H9 (cell line): ENCODE data around the gene ZC3H8. TPM values are rescaled to one million over a fixed set of nuclear protein-coding genes. Genes with fewer than 3 reads are reported as not detected.

Experiments used
- DNase-seq: peaks from one replicate; pipeline ENCODE4 v3.0.0-alpha.2; 2017
- H2AFZ ChIP-seq: one replicate; pipeline ENCODE4 v1.6.1; 2013; ENCODE audit warnings: mild to moderate bottlenecking, low read length, control low read depth, moderate library complexity
- H2AK5ac ChIP-seq: 2 replicates; pipeline ENCODE4 v1.6.1; 2013; ENCODE audit warnings: low read length, control low read depth, mixed read lengths; ENCODE audit not compliant: insufficient read length
- H2BK120ac ChIP-seq: one replicate; pipeline ENCODE4 v1.6.1; 2013; ENCODE audit warnings: low read depth, mild to moderate bottlenecking, low read length, control low read depth, inconsistent platforms; ENCODE audit not compliant: poor library complexity, severe bottlenecking
- H2BK12ac ChIP-seq: 2 replicates; pipeline ENCODE4 v1.6.1; 2013; ENCODE audit warnings: low read length, control low read depth, mixed read lengths, low read depth; ENCODE audit not compliant: insufficient read length
- H2BK15ac ChIP-seq: 2 replicates; pipeline ENCODE4 v1.6.1; 2013; ENCODE audit warnings: low read depth, low read length, control low read depth
- H2BK20ac ChIP-seq: one replicate; pipeline ENCODE4 v1.6.1; 2013; ENCODE audit warnings: low read depth, mild to moderate bottlenecking, low read length, control low read depth, inconsistent platforms; ENCODE audit not compliant: poor library complexity, severe bottlenecking
- H2BK5ac ChIP-seq: 2 replicates; pipeline ENCODE4 v1.6.1; 2013; ENCODE audit warnings: low read length, control low read depth, mixed read lengths; ENCODE audit not compliant: insufficient read length
- H3K14ac ChIP-seq: 2 replicates; pipeline ENCODE4 v1.6.1; 2013; ENCODE audit warnings: low read length, control low read depth; ENCODE audit not compliant: insufficient read depth
- H3K18ac ChIP-seq: 2 replicates; pipeline ENCODE4 v1.6.1; 2013; ENCODE audit warnings: low read depth, mild to moderate bottlenecking, mixed read lengths, low read length, control low read depth; ENCODE audit not compliant: insufficient read length
- H3K23ac ChIP-seq: 2 replicates; pipeline ENCODE4 v1.6.1; 2013; ENCODE audit warnings: low read length, control low read depth, mixed read lengths, low read depth; ENCODE audit not compliant: insufficient read length
- H3K23me2 ChIP-seq: 2 replicates; pipeline ENCODE4 v1.6.1; 2013; ENCODE audit warnings: low read depth, mild to moderate bottlenecking, mixed read lengths, low read length, control low read depth; ENCODE audit not compliant: insufficient read length, poor library complexity, severe bottlenecking
- H3K27ac ChIP-seq: 2 replicates; pipeline ENCODE4 v1.5.1; 2013; ENCODE audit warnings: low read length, control low read depth, mixed read lengths, low read depth; ENCODE audit not compliant: insufficient read length
- H3K27me3 ChIP-seq: 2 replicates; pipeline ENCODE4 v1.6.1; 2013; ENCODE audit warnings: low read length, control low read depth, inconsistent platforms; ENCODE audit not compliant: insufficient read depth
- H3K4ac ChIP-seq: 2 replicates; pipeline ENCODE4 v1.6.1; 2013; ENCODE audit warnings: low read depth, mild to moderate bottlenecking, control low read depth, inconsistent platforms, low read length, moderate library complexity
- H3K4me1 ChIP-seq: 2 replicates; pipeline ENCODE4 v1.6.1; 2013; ENCODE audit warnings: low read length, control low read depth, inconsistent platforms; ENCODE audit not compliant: insufficient read depth
- H3K4me2 ChIP-seq: 2 replicates; pipeline ENCODE4 v1.6.1; 2013; ENCODE audit warnings: low read length, control low read depth, mixed read lengths; ENCODE audit not compliant: insufficient read length, insufficient read depth
- H3K56ac ChIP-seq: 2 replicates; pipeline ENCODE4 v1.6.1; 2013; ENCODE audit warnings: low read depth, mild to moderate bottlenecking, mixed read lengths, low read length, control low read depth; ENCODE audit not compliant: insufficient read length
- H3K79me1 ChIP-seq: 2 replicates; pipeline ENCODE4 v1.6.1; 2013; ENCODE audit warnings: low read depth, mild to moderate bottlenecking, moderate library complexity, low read length, control low read depth, inconsistent platforms; ENCODE audit not compliant: insufficient read depth, poor library complexity, severe bottlenecking
- H3K79me2 ChIP-seq: 2 replicates; pipeline ENCODE4 v1.6.1; 2013; ENCODE audit warnings: low read length, control low read depth, inconsistent platforms; ENCODE audit not compliant: insufficient read depth
- H3K9ac ChIP-seq: 2 replicates; pipeline ENCODE4 v1.6.1; 2013; ENCODE audit warnings: low read length, control low read depth, mixed read lengths; ENCODE audit not compliant: insufficient read length; ENCODE audit errors: extremely low read depth
- H3K9me3 ChIP-seq: one replicate; pipeline ENCODE4 v1.6.1; 2013; ENCODE audit warnings: low read depth, low read length, inconsistent platforms; ENCODE audit not compliant: control insufficient read depth
- H3T11ph ChIP-seq: one replicate; pipeline ENCODE4 v1.6.1; 2013; ENCODE audit warnings: mild to moderate bottlenecking, low read length, control low read depth, inconsistent platforms
- H4K20me1 ChIP-seq: one replicate; pipeline ENCODE4 v1.6.1; 2013; ENCODE audit not compliant: control insufficient read depth, insufficient read length, insufficient read depth
- H4K5ac ChIP-seq: 2 replicates; pipeline ENCODE4 v1.6.1; 2013; ENCODE audit warnings: low read depth, mild to moderate bottlenecking, mixed read lengths, low read length, control low read depth; ENCODE audit not compliant: insufficient read length
- H4K8ac ChIP-seq: replicated peaks from 2 replicates; pipeline ENCODE4 v1.6.1; 2013; ENCODE audit warnings: low read length, control low read depth, mixed read lengths, low read depth; ENCODE audit not compliant: insufficient read length
- H4K91ac ChIP-seq: 2 replicates; pipeline ENCODE4 v1.6.1; 2013; ENCODE audit warnings: low read depth, mild to moderate bottlenecking, moderate library complexity, mixed read lengths, low read length, control low read depth; ENCODE audit not compliant: insufficient read length
- H3K27ac Mint-ChIP-seq, 3 experiments: 2 replicates in 2 of 3; 3 replicates in 1 of 3; pipeline ENCODE4 v1.8.0; 2020 to 2021; ENCODE audit warnings: mixed read lengths in 3 of 3, mild to moderate bottlenecking in 1 of 3, moderate library complexity in 1 of 3
- H3K27me3 Mint-ChIP-seq: 2 replicates; pipeline ENCODE4 v1.8.0; 2021; ENCODE audit warnings: low read depth, mild to moderate bottlenecking, moderate library complexity, mixed read lengths
- H3K36me3 Mint-ChIP-seq, 3 experiments: 2 replicates in 2 of 3; 3 replicates in 1 of 3; pipeline ENCODE4 v1.8.0; 2020 to 2021; ENCODE audit warnings: low read depth in 3 of 3, mixed read lengths in 3 of 3; ENCODE audit not compliant: insufficient read depth in 1 of 3
- H3K4me1 Mint-ChIP-seq, 2 experiments: 2 replicates each; pipeline ENCODE4 v1.8.0; 2020; ENCODE audit warnings: mixed read lengths in 2 of 2
- H3K4me3 Mint-ChIP-seq, 2 experiments: 2 replicates in 1 of 2; 3 replicates in 1 of 2; pipeline ENCODE4 v1.8.0; 2020 to 2021; ENCODE audit warnings: mild to moderate bottlenecking in 2 of 2, mixed read lengths in 2 of 2, moderate library complexity in 1 of 2
- H3K9me3 Mint-ChIP-seq, 2 experiments: 2 replicates in 1 of 2; 3 replicates in 1 of 2; pipeline ENCODE4 v1.8.0; 2020; ENCODE audit warnings: mild to moderate bottlenecking in 2 of 2, mixed read lengths in 2 of 2, moderate library complexity in 1 of 2
- CTCF ChIP-seq: fragments of 200-600 bp; sonication (generic); conservative IDR thresholded peaks from 3 replicates; pipeline ENCODE4 v1.8.0; 2021; ENCODE audit warnings: antibody characterized with exemption, mild to moderate bottlenecking
- WGBS: extraction: QIAGEN DNeasy Blood & Tissue Kit; methylation state at CpG from one replicate; pipeline ENCODE4 v1.1.7; 2013; ENCODE audit warnings: missing lambda C conversion rate, low lambda C conversion rate, mixed read lengths; ENCODE audit not compliant: insufficient read length; ENCODE audit errors: extremely low coverage; 5-methylcytosine and 5-hydroxymethylcytosine counted together
- total RNA-seq: library from RNA; stranded (reverse); gene quantifications from 2 replicates; pipeline ENCODE4 v1.2.1, GENCODE V29; 2021

The ZC3H8 gene
- total RNA-seq, 1 experiment from 2014 or later: 6.9 TPM

DNA sequence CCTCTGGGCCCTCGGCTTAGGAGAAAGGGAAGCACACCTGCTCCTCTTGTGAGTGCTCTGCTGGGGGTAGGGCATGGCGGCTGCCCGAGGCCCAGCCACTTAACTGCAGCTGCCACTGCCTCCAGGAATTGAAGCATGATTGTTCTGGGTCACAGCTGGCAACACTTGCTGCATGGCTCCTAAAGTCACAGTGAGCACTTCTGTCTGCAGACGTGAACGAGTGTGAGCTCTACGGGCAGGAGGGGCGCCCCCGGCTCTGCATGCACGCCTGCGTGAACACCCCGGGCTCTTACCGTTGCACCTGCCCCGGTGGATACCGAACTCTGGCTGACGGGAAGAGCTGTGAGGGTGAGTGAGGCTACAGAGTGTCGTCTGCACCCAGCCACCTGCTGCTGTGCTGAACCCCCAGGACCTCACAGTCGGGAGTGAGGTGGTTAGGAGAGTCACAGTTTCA is 72.2 kb downstream of the ZC3H8 start:
- no peak overlapping the region for H3K4me2 ChIP-seq
- H3K79me2 ChIP-seq: no peaks in the 10 kb centered on the region
- H2BK5ac ChIP-seq: no peak overlapping the region
- no peak overlapping the region for H2BK15ac ChIP-seq
- Mint-ChIP-seq H3K4me3 (no peak overlapping the region), H3K9me3 (peaks cover 7 to 18% of the 10 kb centered on the region in 2 experiments), H3K36me3 (peaks cover 0 to 6% (median 0%) of the 10 kb centered on the region in 3 experiments; a peak in 4 of 7 replicates), H3K27ac (no peak overlapping the region), H3K4me1 (no peaks in the 10 kb centered on the region), H3K27me3 (peaks cover 25% of the 10 kb centered on the region)
- no peak overlapping the region for H4K5ac ChIP-seq
- no peak overlapping the region for H3K18ac ChIP-seq
- DNase-seq: no peak
- no peaks in the 10 kb centered on the region for H3K9me3 ChIP-seq
- no peak overlapping the region for H2AFZ ChIP-seq
- no peaks in the 10 kb centered on the region for H4K20me1 ChIP-seq
- no CpG with 5 or more reads among the region's 17 CpGs for WGBS
- no peak overlapping the region for H3K23ac ChIP-seq
- H2BK20ac ChIP-seq: no peak overlapping the region
- H4K8ac ChIP-seq: no peak overlapping the region
- no peak overlapping the region for H3K56ac ChIP-seq
- no peak overlapping the region for H2BK120ac ChIP-seq
- no peaks in the 10 kb centered on the region for H3K79me1 ChIP-seq
- H3K23me2 ChIP-seq: peaks cover 6% of the 10 kb centered on the region
- no peak overlapping the region; the same call in 1 of the 2 replicates for H3K14ac ChIP-seq
- no peak overlapping the region for H3T11ph ChIP-seq
- H3K4me1 ChIP-seq: no peaks in the 10 kb centered on the region
- H3K9ac ChIP-seq: no peak overlapping the region
- no peak for TF ChIP-seq CTCF
- H2BK12ac ChIP-seq: no peak overlapping the region
- H3K27me3 ChIP-seq: no peaks in the 10 kb centered on the region; the same call in 1 of the 2 replicates
- H3K27ac ChIP-seq: no peak overlapping the region
- no peak overlapping the region for H2AK5ac ChIP-seq
- H4K91ac ChIP-seq: no peak overlapping the region
- H3K4ac ChIP-seq: no peak overlapping the region
